PFSK-1 (cell line): ENCODE results near the gene NDST1.

Source experiments
- FOXP2 ChIP-seq: optimal IDR thresholded peaks from 2 replicates; pipeline ENCODE3; 2011; ENCODE audit warnings: borderline replicate concordance, control low read depth, inconsistent platforms; ENCODE audit not compliant: insufficient read depth; ENCODE audit errors: extremely low read length, extremely low read depth
- POLR2AphosphoS5 ChIP-seq: IDR thresholded peaks from 2 replicates; pipeline ENCODE4 v1.6.1; 2012; ENCODE audit warnings: low read depth, mild to moderate bottlenecking, control low read depth, low read length, moderate library complexity
- SIN3A ChIP-seq: IDR thresholded peaks from 2 replicates; pipeline ENCODE4 v1.6.1; 2012; ENCODE audit warnings: mild to moderate bottlenecking, low read length, moderate library complexity, borderline replicate concordance; ENCODE audit not compliant: insufficient read depth
- TAF1 ChIP-seq: IDR thresholded peaks from 2 replicates; pipeline ENCODE4 v1.6.1; 2012; ENCODE audit warnings: low read length, control low read depth, borderline replicate concordance; ENCODE audit not compliant: insufficient read depth
- TF ChIP-seq, protein P1 (sequence below), 2 experiments: IDR thresholded peaks; 2 replicates each; pipeline versions ENCODE4 v1.6.1 to v1.8.0; 2011 to 2012; ENCODE audit warnings: low read depth in 2 of 2, low read length in 2 of 2, control low read depth in 1 of 2, inconsistent platforms in 1 of 2, mild to moderate bottlenecking in 1 of 2, moderate library complexity in 1 of 2; ENCODE audit not compliant: insufficient read depth in 1 of 2

DNA sequence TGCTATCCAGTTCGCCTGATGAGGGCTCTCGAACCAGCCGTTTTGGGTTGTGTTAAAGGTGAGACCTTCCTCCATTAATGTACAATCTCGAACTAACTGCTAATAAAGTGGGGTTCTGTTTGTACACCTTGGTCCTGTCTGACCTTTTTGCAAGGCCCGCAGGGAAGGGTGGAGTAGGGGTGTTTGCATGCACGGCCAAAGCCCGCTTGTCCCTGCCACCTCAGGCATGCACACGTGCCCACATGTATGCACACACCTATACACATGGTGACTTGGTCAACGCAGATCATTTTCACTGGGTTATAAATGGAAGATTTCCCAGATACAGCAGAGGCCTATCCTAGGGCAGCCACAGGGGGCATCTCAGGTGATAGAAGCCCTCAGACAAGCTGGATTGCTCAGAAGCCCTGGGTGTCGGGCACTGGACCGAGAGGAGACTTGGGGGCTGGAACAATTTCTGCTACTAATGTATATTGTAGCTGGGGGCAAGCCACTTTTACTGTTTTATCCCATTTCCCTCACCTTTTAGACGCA is 50.2 kb downstream of the NDST1 start:
- TF ChIP-seq POLR2AphosphoS5 (no peak), TAF1 (no peak), FOXP2 (no peak), SIN3A (no peak)
- TF ChIP-seq, protein P1, sequence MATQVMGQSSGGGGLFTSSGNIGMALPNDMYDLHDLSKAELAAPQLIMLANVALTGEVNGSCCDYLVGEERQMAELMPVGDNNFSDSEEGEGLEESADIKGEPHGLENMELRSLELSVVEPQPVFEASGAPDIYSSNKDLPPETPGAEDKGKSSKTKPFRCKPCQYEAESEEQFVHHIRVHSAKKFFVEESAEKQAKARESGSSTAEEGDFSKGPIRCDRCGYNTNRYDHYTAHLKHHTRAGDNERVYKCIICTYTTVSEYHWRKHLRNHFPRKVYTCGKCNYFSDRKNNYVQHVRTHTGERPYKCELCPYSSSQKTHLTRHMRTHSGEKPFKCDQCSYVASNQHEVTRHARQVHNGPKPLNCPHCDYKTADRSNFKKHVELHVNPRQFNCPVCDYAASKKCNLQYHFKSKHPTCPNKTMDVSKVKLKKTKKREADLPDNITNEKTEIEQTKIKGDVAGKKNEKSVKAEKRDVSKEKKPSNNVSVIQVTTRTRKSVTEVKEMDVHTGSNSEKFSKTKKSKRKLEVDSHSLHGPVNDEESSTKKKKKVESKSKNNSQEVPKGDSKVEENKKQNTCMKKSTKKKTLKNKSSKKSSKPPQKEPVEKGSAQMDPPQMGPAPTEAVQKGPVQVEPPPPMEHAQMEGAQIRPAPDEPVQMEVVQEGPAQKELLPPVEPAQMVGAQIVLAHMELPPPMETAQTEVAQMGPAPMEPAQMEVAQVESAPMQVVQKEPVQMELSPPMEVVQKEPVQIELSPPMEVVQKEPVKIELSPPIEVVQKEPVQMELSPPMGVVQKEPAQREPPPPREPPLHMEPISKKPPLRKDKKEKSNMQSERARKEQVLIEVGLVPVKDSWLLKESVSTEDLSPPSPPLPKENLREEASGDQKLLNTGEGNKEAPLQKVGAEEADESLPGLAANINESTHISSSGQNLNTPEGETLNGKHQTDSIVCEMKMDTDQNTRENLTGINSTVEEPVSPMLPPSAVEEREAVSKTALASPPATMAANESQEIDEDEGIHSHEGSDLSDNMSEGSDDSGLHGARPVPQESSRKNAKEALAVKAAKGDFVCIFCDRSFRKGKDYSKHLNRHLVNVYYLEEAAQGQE (IDR thresholded peaks at IDR 0.05; ENCODE audit: insufficient read depth in 1 of 2, low read depth in 2 of 2, low read length in 2 of 2): no peak
